Astrocyte of the cerebellum (primary cell): ENCODE data around the gene CLSTN2.
A peak's percentile ranks its signal among the peaks of the same experiment; 100 is the strongest.

Experiments used
- DNase-seq: peaks from one replicate; pipeline ENCODE4 v3.0.0-alpha.2; 2011; ENCODE audit warnings: low read depth
- H3K4me3 ChIP-seq: 2 replicates; pipeline ENCODE4 v1.5.1; 2011; ENCODE audit warnings: mild to moderate bottlenecking, low read depth, low read length, moderate library complexity
- CTCF ChIP-seq: IDR thresholded peaks from 2 replicates; pipeline ENCODE4 v1.5.1; 2012; ENCODE audit warnings: low read length, low read depth, moderate library complexity, mild to moderate bottlenecking; ENCODE audit errors: missing control alignments
- in situ Hi-C: cut with HindIII; loops from 2 replicates; pipeline ENCODE4 v1.10.0; 2017; ENCODE audit warnings: low sequenced_read_pairs

CLSTN2 gene

GRCh38 chr3:140186421-140186920, 251.5 kb downstream of the CLSTN2 start:
- DNase-seq = peak; percentile 69
- in situ Hi-C loops = no loop called here
- no peak overlapping the region for H3K4me3 ChIP-seq
- no peak for TF ChIP-seq CTCF

GRCh38 chr3:140187028-140187427, 252.0 kb downstream of the CLSTN2 start:
- in situ Hi-C loops = no loop called here
- H3K4me3 ChIP-seq = no peak overlapping the region
- no peak for DNase-seq
- no peak for TF ChIP-seq CTCF

- H3K4me3 ChIP-seq = no peak overlapping the region
- no peak for DNase-seq
- in situ Hi-C loops = no loop called here
- TF ChIP-seq CTCF = no peak
Measured at GRCh38 chr3:140187656-140188221, 252.8 kb downstream of the CLSTN2 start.

- in situ Hi-C loops = no loop called here
- no peak for DNase-seq
- H3K4me3 ChIP-seq = no peak overlapping the region
- no peak for TF ChIP-seq CTCF
Measured at GRCh38 chr3:140188285-140188684, 253.3 kb downstream of the CLSTN2 start.

GRCh38 chr3:140189267-140189666, 254.3 kb downstream of the CLSTN2 start:
- no peak for TF ChIP-seq CTCF
- in situ Hi-C loops = no loop called here
- no peak overlapping the region for H3K4me3 ChIP-seq
- DNase-seq = no peak

GRCh38 chr3:140189976-140190375, 255.0 kb downstream of the CLSTN2 start:
- H3K4me3 ChIP-seq = no peak overlapping the region
- no peak for DNase-seq
- in situ Hi-C loops = no loop called here
- no peak for TF ChIP-seq CTCF

- TF ChIP-seq CTCF = no peak
- no peak overlapping the region for H3K4me3 ChIP-seq
- in situ Hi-C loops = no loop called here
- no peak for DNase-seq
Measured at GRCh38 chr3:140196970-140197369, 262.0 kb downstream of the CLSTN2 start.
